Frontal cortex (tissue), 4 donors: ENCODE data around the gene MRPL54. TPM values are rescaled to one million over a fixed set of nuclear protein-coding genes. Genes with fewer than 3 reads are reported as not detected.

Source experiments
- DNase-seq, 2 donors: peaks; one replicate each; pipeline ENCODE4 v3.0.0; 2012; ENCODE audit warnings: low spot score in 2 of 2
- FAIRE-seq: peaks from 2 replicates; lab custom pipeline; 2012; peaks lifted over from hg19 to GRCh38; lab: Jason Lieb, UNC
- total RNA-seq: library from RNA; depleted of rRNA; stranded (reverse); fragments of >200 nt; gene quantifications from one replicate; pipeline ENCODE4 v1.2.3, GENCODE V29; 2014
- donor health status: control.
- donor health status: control.
- donor health status: control.

Gene MRPL54
- total RNA-seq, 1 donor from 2014 or later: 21.6 TPM

- no peak for DNase-seq
- no peak for FAIRE-seq
These were observed 4.0 kb downstream of the MRPL54 start for GRCh38 chr19:3766520-3766919.

- DNase-seq (no peak), FAIRE-seq (no peak)
These were observed 4.6 kb downstream of the MRPL54 start for GRCh38 chr19:3767050-3767449.

- FAIRE-seq: no peak
- no peak for DNase-seq
These were observed 5.7 kb downstream of the MRPL54 start for GRCh38 chr19:3768015-3768747.

- no peak for FAIRE-seq
These were observed 6.2 kb downstream of the MRPL54 start for GRCh38 chr19:3768748-3769099.

GRCh38 chr19:3769494-3769893, 7.0 kb downstream of the MRPL54 start:
- FAIRE-seq (no peak), DNase-seq (no peak)

More at GRCh38 chr19:3768748-3769099, 6.2 kb downstream of the MRPL54 start:
- DNase-seq: no peak

GRCh38 chr19:3770136-3770999, 7.9 kb downstream of the MRPL54 start:
- FAIRE-seq: no peak

GRCh38 chr19:3771000-3771905, 8.8 kb downstream of the MRPL54 start:
- FAIRE-seq (no peak), DNase-seq (no peak)

More at GRCh38 chr19:3770136-3770999, 7.9 kb downstream of the MRPL54 start:
- DNase-seq: no peak

- DNase-seq (no peak), FAIRE-seq (no peak)
These were observed 9.5 kb downstream of the MRPL54 start, which contains the start of gene RAX2 for GRCh38 chr19:3771906-3772455. RAX2 (minus strand) TSS chr19:3772228; CDS start chr19:3771742, 486 bp downstream.

GRCh38 chr19:3773814-3774515, 11.5 kb downstream of the MRPL54 start:
- DNase-seq: no peak
- no peak for FAIRE-seq

GRCh38 chr19:3774621-3775373, 12.3 kb downstream of the MRPL54 start:
- FAIRE-seq: no peak
- no peak for DNase-seq

GRCh38 chr19:3775374-3775711, 12.9 kb downstream of the MRPL54 start:
- FAIRE-seq: no peak
- DNase-seq: no peak

GRCh38 chr19:3775831-3776230, 13.3 kb downstream of the MRPL54 start:
- DNase-seq (no peak), FAIRE-seq (no peak)

- FAIRE-seq: no peak
These were observed 14.1 kb downstream of the MRPL54 start for GRCh38 chr19:3776479-3777040.

GRCh38 chr19:3778104-3778867, 15.8 kb downstream of the MRPL54 start:
- FAIRE-seq (no peak), DNase-seq (no peak)

More at GRCh38 chr19:3776479-3777040, 14.1 kb downstream of the MRPL54 start:
- DNase-seq: no peak

GRCh38 chr19:3778899-3779723, 16.6 kb downstream of the MRPL54 start:
- no peak for FAIRE-seq
- no peak for DNase-seq

- DNase-seq: no peak
- FAIRE-seq: no peak
These were observed 18.4 kb downstream of the MRPL54 start for GRCh38 chr19:3780786-3781304.
